ENCODE data around the gene FEV.
A peak's percentile ranks its signal among the peaks of the same experiment; 100 is the strongest.

Gene FEV

DNA sequence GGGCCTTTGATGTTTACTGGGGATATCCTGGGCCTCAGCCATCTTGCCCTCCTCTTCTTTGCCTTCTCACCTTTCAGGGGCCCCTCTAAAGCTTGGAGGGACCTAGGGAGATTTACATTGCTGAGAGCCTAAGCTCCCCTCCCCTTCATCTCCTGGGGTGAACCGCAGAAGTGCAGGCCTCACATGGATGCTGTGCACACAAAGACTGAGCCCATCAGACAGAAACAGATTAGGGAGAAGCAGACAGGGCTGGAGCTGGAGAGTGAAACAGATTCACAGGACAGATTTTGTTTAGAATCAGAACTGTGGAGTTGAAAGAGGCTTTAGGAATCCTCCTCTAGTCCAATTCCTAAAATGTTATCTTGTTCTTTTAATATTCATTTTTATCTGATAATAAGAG, 28.9 kb downstream of the FEV start:
- Histone ChIP-seq H4K91ac (ENCODE audit: low read depth, low read length, poor library complexity) (no peak overlapping the region), H3K4me1 (ENCODE audit: control insufficient read depth in 2 of 2, insufficient read depth in 1 of 2, low read depth in 1 of 2, low read length in 2 of 2) (peaks cover 2 to 7% of the 10 kb centered on the region in 2 donors)

DNA sequence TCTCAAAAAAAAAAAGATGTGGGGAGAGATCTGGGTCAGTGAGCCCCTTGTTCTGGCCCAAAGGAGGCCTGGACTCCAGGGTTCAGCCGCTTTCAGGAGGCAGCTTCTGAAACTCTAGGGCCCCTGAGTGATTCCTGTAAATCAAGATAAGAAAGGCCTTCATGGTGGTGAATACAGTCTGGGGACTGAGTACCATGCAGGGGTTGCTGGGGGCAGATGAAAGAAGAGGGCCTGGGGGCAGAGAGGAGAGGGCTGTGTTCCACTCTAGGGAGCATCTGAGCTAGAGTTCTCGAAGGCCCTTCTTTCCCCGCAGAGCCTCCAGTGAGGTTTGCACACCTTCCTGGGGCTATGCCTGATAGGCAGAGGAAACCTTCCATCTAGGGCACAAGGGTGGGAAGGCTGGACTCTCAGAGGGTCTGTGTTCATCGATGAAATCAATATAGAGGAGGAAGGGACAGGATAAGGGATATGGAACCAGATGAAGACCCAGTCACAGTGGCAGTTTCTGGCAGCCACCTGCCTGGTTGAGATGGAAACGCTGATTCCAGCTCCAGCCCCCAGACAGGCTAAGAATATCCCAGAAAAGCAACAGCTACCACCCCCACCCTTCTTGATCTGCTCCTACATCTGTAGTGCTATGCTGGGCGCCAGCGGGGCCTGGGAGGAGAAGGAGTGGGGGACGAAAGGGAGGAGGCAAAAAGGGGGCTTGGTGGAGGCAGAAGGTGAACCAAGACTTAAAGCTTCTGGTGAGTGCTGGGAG, 30.3 kb downstream of the FEV start:
- Histone ChIP-seq H2BK5ac (ENCODE audit: low read length) (no peak overlapping the region), H3K4ac (ENCODE audit: low read length) (no peak overlapping the region), H3K4me2 (ENCODE audit: insufficient read depth, low read length, poor library complexity, severe bottlenecking) (no peak overlapping the region), H3K36me3 (replicated peaks in 1 of 2; ENCODE audit: control insufficient read depth in 2 of 2, insufficient read depth in 2 of 2, low read length in 2 of 2) (no peaks in the 10 kb centered on the region), H3K79me1 (ENCODE audit: low read depth, low read length) (no peaks in the 10 kb centered on the region), H2BK12ac (ENCODE audit: low read length) (no peak overlapping the region), H3K18ac (ENCODE audit: low read length) (no peak overlapping the region), H2BK120ac (ENCODE audit: low read depth, low read length) (no peak overlapping the region), H3K27me3 (ENCODE audit: control insufficient read depth in 3 of 3, insufficient read depth in 3 of 3, low read depth in 1 of 3, low read length in 3 of 3) (peaks cover 0 to 66% (median 36%) of the 10 kb centered on the region in 3 experiments), H3K4me3 (ENCODE audit: low read length in 2 of 2) (no peak overlapping the region), H2AFZ (ENCODE audit: low read length) (no peak overlapping the region), H2BK15ac (ENCODE audit: low read length) (no peak overlapping the region), H4K8ac (ENCODE audit: low read depth, low read length) (no peak overlapping the region), H3K9me3 (replicated peaks in 1 of 2; ENCODE audit: control insufficient read depth in 2 of 2, insufficient read depth in 1 of 2, low read depth in 1 of 2, low read length in 2 of 2) (no peaks in the 10 kb centered on the region), H3K9ac (ENCODE audit: low read depth, low read length, poor library complexity) (no peak overlapping the region), H2AK5ac (ENCODE audit: low read depth, low read length) (no peak overlapping the region), H3K23ac (ENCODE audit: low read depth, low read length, poor library complexity) (no peak overlapping the region), H3K4me1 (ENCODE audit: control insufficient read depth in 2 of 2, insufficient read depth in 1 of 2, low read depth in 1 of 2, low read length in 2 of 2) (peaks cover 2 to 3% of the 10 kb centered on the region in 2 donors), H3K14ac (ENCODE audit: low read length) (no peak overlapping the region), H3K27ac (replicated peaks; ENCODE audit: low read length) (no peak overlapping the region), H4K91ac (ENCODE audit: low read depth, low read length, poor library complexity) (no peak overlapping the region)
- DNase-seq (ENCODE audit: low spot score), result no peak
- WGBS, 2 donors (ENCODE audit: extremely low coverage in 2 of 2, insufficient read length in 2 of 2, insufficient replicate concordance in 1 of 2), result no CpG with 5 or more reads among the region's 8 CpGs

More for the DNA sequence above, 28.9 kb downstream of the FEV start:
- Histone ChIP-seq H3K9ac (ENCODE audit: low read depth, low read length, poor library complexity) (no peak overlapping the region), H2BK120ac (ENCODE audit: low read depth, low read length) (no peak overlapping the region), H3K18ac (ENCODE audit: low read length) (no peak overlapping the region), H2AFZ (ENCODE audit: low read length) (no peak overlapping the region), H3K79me1 (ENCODE audit: low read depth, low read length) (no peaks in the 10 kb centered on the region), H3K36me3 (replicated peaks in 1 of 2; ENCODE audit: control insufficient read depth in 2 of 2, insufficient read depth in 2 of 2, low read length in 2 of 2) (no peaks in the 10 kb centered on the region), H2BK15ac (ENCODE audit: low read length) (no peak overlapping the region), H2BK12ac (ENCODE audit: low read length) (no peak overlapping the region), H3K4me3 (ENCODE audit: low read length in 2 of 2) (no peak overlapping the region), H2BK5ac (ENCODE audit: low read length) (no peak overlapping the region), H3K4ac (ENCODE audit: low read length) (no peak overlapping the region), H3K4me2 (ENCODE audit: insufficient read depth, low read length, poor library complexity, severe bottlenecking) (no peak overlapping the region), H3K23ac (ENCODE audit: low read depth, low read length, poor library complexity) (no peak overlapping the region), H2AK5ac (ENCODE audit: low read depth, low read length) (no peak overlapping the region), H3K27ac (replicated peaks; ENCODE audit: low read length) (no peak overlapping the region), H3K27me3 (ENCODE audit: control insufficient read depth in 3 of 3, insufficient read depth in 3 of 3, low read depth in 1 of 3, low read length in 3 of 3) (peaks cover 12 to 75% (median 47%) of the 10 kb centered on the region in 3 experiments), H4K8ac (ENCODE audit: low read depth, low read length) (no peak overlapping the region), H3K9me3 (replicated peaks in 1 of 2; ENCODE audit: control insufficient read depth in 2 of 2, insufficient read depth in 1 of 2, low read depth in 1 of 2, low read length in 2 of 2) (no peaks in the 10 kb centered on the region), H3K14ac (ENCODE audit: low read length) (no peak overlapping the region)
- no peak for DNase-seq (ENCODE audit: low spot score)
- no CpG with 5 or more reads among the region's 1 CpG for WGBS, 2 donors (ENCODE audit: extremely low coverage in 2 of 2, insufficient read length in 2 of 2, insufficient replicate concordance in 1 of 2)

DNA sequence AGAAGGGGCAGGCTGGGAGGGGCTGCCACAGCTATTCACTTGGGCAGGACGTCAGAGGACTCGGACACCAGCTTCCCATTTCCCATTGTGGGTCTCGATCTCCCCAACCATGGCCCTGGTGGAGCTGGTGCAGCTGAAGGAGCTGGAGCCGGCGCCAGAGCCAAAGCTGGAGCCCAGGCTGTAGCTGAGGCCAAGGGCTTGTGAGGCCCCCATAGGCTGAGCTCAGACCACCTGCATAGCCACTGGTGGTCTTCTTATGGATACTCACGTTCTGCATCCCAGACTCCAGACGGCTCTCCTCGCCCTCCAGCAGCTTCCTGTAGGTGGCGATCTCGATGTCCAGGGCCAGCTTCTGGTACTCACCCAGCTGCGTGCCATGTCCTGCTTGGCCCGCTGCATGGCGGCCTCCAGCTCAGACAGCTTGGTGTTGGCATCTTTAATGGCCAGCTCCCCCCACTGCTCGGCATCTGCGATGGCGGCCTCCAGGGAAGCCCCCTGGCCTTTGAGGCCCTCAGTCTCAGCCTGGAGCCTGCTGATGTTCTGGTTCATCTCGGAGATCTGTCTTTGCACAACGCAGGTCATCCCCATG, 31.5 kb downstream of the FEV start:
- no peaks in the 10 kb centered on the region for H3K9me3 ChIP-seq (replicated peaks in 1 of 2; ENCODE audit: control insufficient read depth in 2 of 2, insufficient read depth in 1 of 2, low read depth in 1 of 2, low read length in 2 of 2)
- H3K4ac ChIP-seq (ENCODE audit: low read length), result no peak overlapping the region
- H2BK12ac ChIP-seq (ENCODE audit: low read length), result no peak overlapping the region
- H2AFZ ChIP-seq (ENCODE audit: low read length), result no peak overlapping the region
- H3K14ac ChIP-seq (ENCODE audit: low read length), result peak overlapping the region; percentile 38
- no peak overlapping the region for H3K27ac ChIP-seq (replicated peaks; ENCODE audit: low read length)
- no peak for DNase-seq (ENCODE audit: low spot score)
- no peak overlapping the region for H2BK120ac ChIP-seq (ENCODE audit: low read depth, low read length)
- peaks cover 0 to 63% (median 26%) of the 10 kb centered on the region in 3 experiments for H3K27me3 ChIP-seq (ENCODE audit: control insufficient read depth in 3 of 3, insufficient read depth in 3 of 3, low read depth in 1 of 3, low read length in 3 of 3)
- H2BK15ac ChIP-seq (ENCODE audit: low read length), result no peak overlapping the region
- H2BK5ac ChIP-seq (ENCODE audit: low read length), result no peak overlapping the region
- H3K23ac ChIP-seq (ENCODE audit: low read depth, low read length, poor library complexity), result no peak overlapping the region
- no peak overlapping the region for H4K8ac ChIP-seq (ENCODE audit: low read depth, low read length)
- H3K79me1 ChIP-seq (ENCODE audit: low read depth, low read length), result no peaks in the 10 kb centered on the region
- peak overlapping the region; percentile 11 for H3K4me2 ChIP-seq (ENCODE audit: insufficient read depth, low read length, poor library complexity, severe bottlenecking)
- H3K4me3 ChIP-seq (ENCODE audit: low read length in 2 of 2), result no peak overlapping the region
- no peak overlapping the region for H3K18ac ChIP-seq (ENCODE audit: low read length)
- H3K4me1 ChIP-seq (ENCODE audit: control insufficient read depth in 2 of 2, insufficient read depth in 1 of 2, low read depth in 1 of 2, low read length in 2 of 2), result no peaks in the 10 kb centered on the region
- no peak overlapping the region for H4K91ac ChIP-seq (ENCODE audit: low read depth, low read length, poor library complexity)
- no peaks in the 10 kb centered on the region for H3K36me3 ChIP-seq (replicated peaks in 1 of 2; ENCODE audit: control insufficient read depth in 2 of 2, insufficient read depth in 2 of 2, low read length in 2 of 2)
- no peak overlapping the region for H2AK5ac ChIP-seq (ENCODE audit: low read depth, low read length)
- WGBS, 2 donors (ENCODE audit: extremely low coverage in 2 of 2, insufficient read length in 2 of 2, insufficient replicate concordance in 1 of 2), result no CpG with 5 or more reads among the region's 18 CpGs
- peak overlapping the region; percentile 21 for H3K9ac ChIP-seq (ENCODE audit: low read depth, low read length, poor library complexity)

DNA sequence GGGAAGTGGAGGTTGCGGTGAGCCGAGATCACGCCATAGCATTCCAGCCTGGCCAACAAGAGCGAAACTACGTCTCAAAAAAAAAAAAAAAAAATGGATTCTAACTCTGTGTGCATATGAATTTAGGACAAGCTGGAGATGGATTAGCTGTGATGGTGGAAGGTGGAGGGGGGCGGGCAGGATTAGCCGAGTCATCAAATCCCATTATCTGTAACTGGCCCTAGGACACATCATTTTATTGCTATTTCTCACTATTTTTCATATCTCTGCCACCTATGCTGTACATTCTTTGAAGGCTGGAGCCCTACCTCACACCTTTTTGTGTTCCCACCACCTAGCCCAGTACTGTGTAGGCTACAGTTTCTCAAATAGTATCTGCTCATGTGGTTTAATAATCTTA, 32.8 kb downstream of the FEV start:
- no peak for DNase-seq (ENCODE audit: low spot score)
- Histone ChIP-seq H3K23ac (ENCODE audit: low read depth, low read length, poor library complexity) (no peak overlapping the region), H3K36me3 (replicated peaks in 1 of 2; ENCODE audit: control insufficient read depth in 2 of 2, insufficient read depth in 2 of 2, low read length in 2 of 2) (no peaks in the 10 kb centered on the region), H3K4me2 (ENCODE audit: insufficient read depth, low read length, poor library complexity, severe bottlenecking) (no peak overlapping the region), H2BK15ac (ENCODE audit: low read length) (no peak overlapping the region), H2AFZ (ENCODE audit: low read length) (no peak overlapping the region), H3K4me1 (ENCODE audit: control insufficient read depth in 2 of 2, insufficient read depth in 1 of 2, low read depth in 1 of 2, low read length in 2 of 2) (no peaks in the 10 kb centered on the region), H3K9ac (ENCODE audit: low read depth, low read length, poor library complexity) (no peak overlapping the region), H2BK5ac (ENCODE audit: low read length) (no peak overlapping the region), H4K91ac (ENCODE audit: low read depth, low read length, poor library complexity) (no peak overlapping the region), H3K27me3 (ENCODE audit: control insufficient read depth in 3 of 3, insufficient read depth in 3 of 3, low read depth in 1 of 3, low read length in 3 of 3) (peaks cover 0 to 50% (median 13%) of the 10 kb centered on the region in 3 experiments), H4K8ac (ENCODE audit: low read depth, low read length) (no peak overlapping the region), H3K4ac (ENCODE audit: low read length) (no peak overlapping the region), H3K4me3 (ENCODE audit: low read length in 2 of 2) (no peak overlapping the region), H3K9me3 (replicated peaks in 1 of 2; ENCODE audit: control insufficient read depth in 2 of 2, insufficient read depth in 1 of 2, low read depth in 1 of 2, low read length in 2 of 2) (no peaks in the 10 kb centered on the region), H3K18ac (ENCODE audit: low read length) (no peak overlapping the region), H2AK5ac (ENCODE audit: low read depth, low read length) (no peak overlapping the region), H2BK120ac (ENCODE audit: low read depth, low read length) (no peak overlapping the region), H3K27ac (replicated peaks; ENCODE audit: low read length) (no peak overlapping the region), H2BK12ac (ENCODE audit: low read length) (no peak overlapping the region), H3K79me1 (ENCODE audit: low read depth, low read length) (no peaks in the 10 kb centered on the region), H3K14ac (ENCODE audit: low read length) (no peak overlapping the region)
- no CpG with 5 or more reads among the region's 7 CpGs for WGBS, 2 donors (ENCODE audit: extremely low coverage in 2 of 2, insufficient read length in 2 of 2, insufficient replicate concordance in 1 of 2)

Measured in neuronal stem cell (in vitro differentiated cells).